Measurements from ENCODE around the gene RASAL2. TPM values are rescaled to one million over a fixed set of nuclear protein-coding genes. Genes with fewer than 3 reads are reported as not detected.

RASAL2 gene
- total RNA-seq, 4 donors from 2014 or later: 31.8 to 48.3 (median 37.8) TPM

Other genes with a start within 250 kb of the RASAL2 start
- gene SEC16B, start 124.0 kb upstream of the RASAL2 start, total RNA-seq: 1 to 10 TPM; 1.7 to 6.4 (median 2.5) TPM

Measured in suprapubic skin (tissue), 4 donors.